HCT116 (cell line): ENCODE results near the gene OSTM1.

Experiments
- POLR2A ChIP-seq: IDR thresholded peaks from 2 replicates; pipeline ENCODE4 v1.7.0; 2011; ENCODE audit warnings: borderline replicate concordance; ENCODE audit not compliant: insufficient read depth, insufficient read length; ENCODE audit errors: extremely low read depth
- POLR2AphosphoS5 ChIP-seq: IDR thresholded peaks from 2 replicates; pipeline ENCODE4 v1.6.1; 2011; ENCODE audit warnings: mild to moderate bottlenecking, low read depth, low read length, moderate library complexity
- YY1 ChIP-seq: IDR thresholded peaks from 2 replicates; pipeline ENCODE4 v1.6.1; 2011; ENCODE audit warnings: low read length, low read depth, moderate library complexity, mild to moderate bottlenecking; ENCODE audit not compliant: insufficient replicate concordance; ENCODE audit errors: extremely low read depth
- TF ChIP-seq, protein P1 (sequence below): IDR thresholded peaks from 2 replicates; pipeline ENCODE4 v1.6.1; 2012

- TF ChIP-seq, protein P1, sequence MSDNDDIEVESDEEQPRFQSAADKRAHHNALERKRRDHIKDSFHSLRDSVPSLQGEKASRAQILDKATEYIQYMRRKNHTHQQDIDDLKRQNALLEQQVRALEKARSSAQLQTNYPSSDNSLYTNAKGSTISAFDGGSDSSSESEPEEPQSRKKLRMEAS = no peak
- TF ChIP-seq POLR2A = no peak
- TF ChIP-seq POLR2AphosphoS5 = no peak
- TF ChIP-seq YY1 = no peak
These were observed 46.9 kb downstream of the OSTM1 start for GRCh38 chr6:108027594-108027993.
